ENCODE measurements around the gene USP17L19.
"Not testable (repeated sequence)": the region's sequence is repeated elsewhere in the genome, so short reads cannot be mapped to it uniquely, and the experiment has no call there.

Gene USP17L19

DNA sequence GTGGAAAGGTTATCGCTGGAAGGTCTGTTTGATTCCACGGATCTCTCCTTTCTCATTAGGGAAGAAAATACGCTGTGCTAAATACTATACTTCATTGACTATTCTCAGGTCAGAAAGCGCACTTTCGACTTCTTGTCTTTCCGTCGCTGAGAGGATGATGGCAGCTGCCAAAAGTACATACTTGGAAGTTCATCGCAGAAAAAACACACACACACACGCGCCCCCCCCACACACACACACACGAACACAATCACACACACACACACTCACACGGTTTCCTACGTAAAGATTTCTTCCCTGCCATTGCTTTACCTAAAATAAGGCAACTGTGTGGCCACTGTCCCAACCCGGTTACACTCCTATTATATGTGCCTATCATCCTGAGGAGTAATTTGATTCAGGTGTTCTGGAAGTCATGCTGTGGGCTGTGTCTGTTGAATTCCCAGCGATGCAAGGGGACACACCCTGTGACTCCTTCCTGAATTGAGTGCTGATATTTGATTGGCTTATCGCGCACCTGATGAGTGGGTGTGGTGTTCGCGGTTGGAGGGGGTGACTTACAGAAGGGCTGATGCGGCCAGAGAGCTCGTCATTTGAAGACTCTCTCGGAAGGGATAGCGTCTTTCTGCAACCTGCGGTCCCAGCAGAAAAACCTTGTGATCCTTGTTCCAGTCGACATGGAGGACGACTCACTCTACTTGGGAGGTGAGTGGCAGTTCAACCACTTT, 5.1 kb upstream of the USP17L19 start, which contains the start of gene USP17L18:
Gene USP17L18, plus strand, starts transcription at position 678 of the 728 bp plus-strand sequence. Its CDS starts 0 bp downstream, at position 678.
- not testable (repeated sequence) for H3K4me3 ChIP-seq (ENCODE audit: low read depth in 1 of 5, low read length in 5 of 5); H3K9ac ChIP-seq (ENCODE audit: low read length in 5 of 5); H3K4me1 ChIP-seq (ENCODE audit: control insufficient read depth in 5 of 5, insufficient read depth in 5 of 5, low read length in 5 of 5); H3K9me3 ChIP-seq (ENCODE audit: control insufficient read depth in 5 of 5, low read length in 5 of 5); H3K27me3 ChIP-seq (ENCODE audit: control insufficient read depth in 5 of 5, insufficient read depth in 4 of 5, low read length in 5 of 5); H3K27ac ChIP-seq (ENCODE audit: low read depth, low read length); H3K36me3 ChIP-seq (ENCODE audit: control insufficient read depth in 5 of 5, insufficient read depth in 5 of 5, low read length in 5 of 5)

DNA sequence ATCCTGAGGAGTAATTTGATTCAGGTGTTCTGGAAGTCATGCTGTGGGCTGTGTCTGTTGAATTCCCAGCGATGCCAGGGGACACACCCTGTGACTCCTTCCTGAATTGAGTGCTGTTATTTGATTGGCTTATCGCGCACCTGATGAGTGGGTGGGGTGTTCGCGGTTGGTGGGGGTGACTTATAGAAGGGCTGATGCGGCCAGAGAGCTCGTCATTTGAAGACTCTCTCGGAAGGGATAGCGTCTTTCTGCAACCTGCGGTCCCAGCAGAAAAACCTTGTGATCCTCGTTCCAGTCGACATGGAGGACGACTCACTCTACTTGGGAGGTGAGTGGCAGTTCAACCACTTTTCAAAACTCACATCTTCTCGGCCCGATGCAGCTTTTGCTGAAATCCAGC, 4.6 kb downstream of the USP17L19 start, which contains the start of gene USP17L20:
Gene USP17L20, plus strand, starts transcription at position 301 of the 400 bp plus-strand sequence. Its CDS starts 0 bp downstream, at position 301.
- not testable (repeated sequence) for H3K4me3 ChIP-seq (ENCODE audit: low read depth in 1 of 5, low read length in 5 of 5); H3K9me3 ChIP-seq (ENCODE audit: control insufficient read depth in 5 of 5, low read length in 5 of 5); H3K36me3 ChIP-seq (ENCODE audit: control insufficient read depth in 5 of 5, insufficient read depth in 5 of 5, low read length in 5 of 5); H3K27ac ChIP-seq (ENCODE audit: low read depth, low read length); H3K4me1 ChIP-seq (ENCODE audit: control insufficient read depth in 5 of 5, insufficient read depth in 5 of 5, low read length in 5 of 5); H3K9ac ChIP-seq (ENCODE audit: low read length in 5 of 5); H3K27me3 ChIP-seq (ENCODE audit: control insufficient read depth in 5 of 5, insufficient read depth in 4 of 5, low read length in 5 of 5)

DNA sequence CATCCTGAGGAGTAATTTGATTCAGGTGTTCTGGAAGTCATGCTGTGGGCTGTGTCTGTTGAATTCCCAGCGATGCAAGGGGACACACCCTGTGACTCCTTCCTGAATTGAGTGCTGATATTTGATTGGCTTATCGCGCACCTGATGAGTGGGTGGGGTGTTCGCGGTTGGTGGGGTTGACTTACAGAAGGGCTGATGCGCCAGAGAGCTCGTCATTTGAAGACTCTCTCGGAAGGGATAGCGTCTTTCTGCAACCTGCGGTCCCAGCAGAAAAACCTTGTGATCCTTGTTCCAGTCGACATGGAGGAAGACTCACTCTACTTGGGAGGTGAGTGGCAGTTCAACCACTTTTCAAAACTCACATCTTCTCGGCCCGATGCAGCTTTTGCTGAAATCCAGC, 9.4 kb downstream of the USP17L19 start, which contains the start of gene USP17L21:
Gene USP17L21, plus strand, starts transcription at position 301 of the 400 bp plus-strand sequence. Its CDS starts 0 bp downstream, at position 301.
- not testable (repeated sequence) for H3K9ac ChIP-seq (ENCODE audit: low read length in 5 of 5); H3K27me3 ChIP-seq (ENCODE audit: control insufficient read depth in 5 of 5, insufficient read depth in 4 of 5, low read length in 5 of 5); H3K4me3 ChIP-seq (ENCODE audit: low read depth in 1 of 5, low read length in 5 of 5); H3K9me3 ChIP-seq (ENCODE audit: control insufficient read depth in 5 of 5, low read length in 5 of 5); H3K4me1 ChIP-seq (ENCODE audit: control insufficient read depth in 5 of 5, insufficient read depth in 5 of 5, low read length in 5 of 5); H3K36me3 ChIP-seq (ENCODE audit: control insufficient read depth in 5 of 5, insufficient read depth in 5 of 5, low read length in 5 of 5); H3K27ac ChIP-seq (ENCODE audit: low read depth, low read length)

DNA sequence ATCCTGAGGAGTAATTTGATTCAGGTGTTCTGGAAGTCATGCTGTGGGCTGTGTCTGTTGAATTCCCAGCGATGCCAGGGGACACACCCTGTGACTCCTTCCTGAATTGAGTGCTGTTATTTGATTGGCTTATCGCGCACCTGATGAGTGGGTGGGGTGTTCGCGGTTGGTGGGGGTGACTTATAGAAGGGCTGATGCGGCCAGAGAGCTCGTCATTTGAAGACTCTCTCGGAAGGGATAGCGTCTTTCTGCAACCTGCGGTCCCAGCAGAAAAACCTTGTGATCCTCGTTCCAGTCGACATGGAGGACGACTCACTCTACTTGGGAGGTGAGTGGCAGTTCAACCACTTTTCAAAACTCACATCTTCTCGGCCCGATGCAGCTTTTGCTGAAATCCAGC, 14.1 kb downstream of the USP17L19 start, which contains the start of gene USP17L22:
Gene USP17L22, plus strand, starts transcription at position 301 of the 400 bp plus-strand sequence. Its CDS starts 0 bp downstream, at position 301.
- not testable (repeated sequence) for H3K4me3 ChIP-seq (ENCODE audit: low read depth in 1 of 5, low read length in 5 of 5); H3K9ac ChIP-seq (ENCODE audit: low read length in 5 of 5); H3K27ac ChIP-seq (ENCODE audit: low read depth, low read length); H3K9me3 ChIP-seq (ENCODE audit: control insufficient read depth in 5 of 5, low read length in 5 of 5); H3K4me1 ChIP-seq (ENCODE audit: control insufficient read depth in 5 of 5, insufficient read depth in 5 of 5, low read length in 5 of 5); H3K27me3 ChIP-seq (ENCODE audit: control insufficient read depth in 5 of 5, insufficient read depth in 4 of 5, low read length in 5 of 5); H3K36me3 ChIP-seq (ENCODE audit: control insufficient read depth in 5 of 5, insufficient read depth in 5 of 5, low read length in 5 of 5)

DNA sequence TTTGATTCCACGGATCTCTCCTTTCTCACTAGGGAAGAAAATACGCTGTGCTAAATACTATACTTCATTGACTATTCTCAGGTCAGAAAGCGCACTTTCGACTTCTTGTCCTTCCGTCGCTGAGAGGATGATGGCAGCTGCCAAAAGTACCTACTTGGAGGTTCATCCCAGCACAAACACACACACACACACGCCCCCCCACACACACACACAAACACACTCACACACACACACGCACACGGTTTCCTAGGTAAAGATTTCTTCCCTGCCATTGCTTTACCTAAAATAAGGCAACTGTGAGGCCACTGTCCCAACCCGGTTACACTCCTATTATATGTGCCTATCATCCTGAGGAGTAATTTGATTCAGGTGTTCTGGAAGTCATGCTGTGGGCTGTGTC, 18.5 kb downstream of the USP17L19 start:
- H3K27me3 ChIP-seq (ENCODE audit: control insufficient read depth in 5 of 5, insufficient read depth in 4 of 5, low read length in 5 of 5); H3K4me1 ChIP-seq (ENCODE audit: control insufficient read depth in 5 of 5, insufficient read depth in 5 of 5, low read length in 5 of 5); H3K36me3 ChIP-seq (ENCODE audit: control insufficient read depth in 5 of 5, insufficient read depth in 5 of 5, low read length in 5 of 5); H3K9ac ChIP-seq (ENCODE audit: low read length in 5 of 5); H3K9me3 ChIP-seq (ENCODE audit: control insufficient read depth in 5 of 5, low read length in 5 of 5); H3K4me3 ChIP-seq (ENCODE audit: low read depth in 1 of 5, low read length in 5 of 5); H3K27ac ChIP-seq (ENCODE audit: low read depth, low read length): not testable (repeated sequence)

Data from subcutaneous abdominal adipose tissue (tissue), 5 donors.